Left forelimb (tissue), 1 donor: Measurements from ENCODE around the gene IFI30.

Experiments used
- DNase-seq: peaks from one replicate; pipeline ENCODE4 v3.0.0-alpha.2; 2018; ENCODE audit warnings: low spot score

Gene IFI30

GRCh38 chr19:18171605-18172327 lies 1.8 kb upstream of the IFI30 start:
- no peak for DNase-seq

- no peak for DNase-seq
Measured at GRCh38 chr19:18172331-18173053, 1.1 kb upstream of the IFI30 start.

GRCh38 chr19:18173054-18173571 lies 500 bp upstream of the IFI30 start:
- no peak for DNase-seq

GRCh38 chr19:18174983-18175382 lies 1.4 kb downstream of the IFI30 start:
- DNase-seq = no peak

GRCh38 chr19:18176367-18177310 lies 3.0 kb downstream of the IFI30 start:
- DNase-seq = no peak

- DNase-seq = no peak
Measured at GRCh38 chr19:18179957-18180356, 6.3 kb downstream of the IFI30 start.

GRCh38 chr19:18183529-18183928 lies 9.9 kb downstream of the IFI30 start:
- DNase-seq = no peak

GRCh38 chr19:18185538-18185937 lies 11.9 kb downstream of the IFI30 start:
- DNase-seq = no peak

- DNase-seq = no peak
Measured at GRCh38 chr19:18190278-18190677, 16.7 kb downstream of the IFI30 start.

- DNase-seq = no peak
Measured at GRCh38 chr19:18191640-18192062, 18.0 kb downstream of the IFI30 start.

GRCh38 chr19:18192673-18193387 lies 19.2 kb downstream of the IFI30 start, which contains the start of gene MPV17L2:
MPV17L2 (plus strand) TSS chr19:18193218; CDS start chr19:18193282, 64 bp downstream.
- DNase-seq = peak; percentile 98

GRCh38 chr19:18193388-18194180 lies 20.0 kb downstream of the IFI30 start:
- no peak for DNase-seq

GRCh38 chr19:18194181-18194530 lies 20.5 kb downstream of the IFI30 start:
- no peak for DNase-seq

- no peak for DNase-seq
Measured at GRCh38 chr19:18194554-18195238, 21.1 kb downstream of the IFI30 start.

GRCh38 chr19:18196511-18196845 lies 22.9 kb downstream of the IFI30 start:
- no peak for DNase-seq

GRCh38 chr19:18197306-18197705 lies 23.7 kb downstream of the IFI30 start:
- no peak for DNase-seq

- no peak for DNase-seq
Measured at GRCh38 chr19:18197941-18198340, 24.3 kb downstream of the IFI30 start.

GRCh38 chr19:18198374-18198773 lies 24.8 kb downstream of the IFI30 start:
- no peak for DNase-seq

GRCh38 chr19:18202397-18202777 lies 28.8 kb downstream of the IFI30 start:
- no peak for DNase-seq

- no peak for DNase-seq
Measured at GRCh38 chr19:18202778-18203407, 29.3 kb downstream of the IFI30 start.
